ENCODE data around the gene NF2. TPM values are rescaled to one million over a fixed set of nuclear protein-coding genes. Genes with fewer than 3 reads are reported as not detected.
A peak's percentile ranks its signal among the peaks of the same experiment; 100 is the strongest.

Gene NF2
- total and polyA plus RNA-seq, 3 donors from 2014 or later = 23.4 to 45.2 (median 32.5) TPM

- TF ChIP-seq POLR2A (IDR thresholded peaks at IDR 0.05) = no peak
- TF ChIP-seq, protein P1, sequence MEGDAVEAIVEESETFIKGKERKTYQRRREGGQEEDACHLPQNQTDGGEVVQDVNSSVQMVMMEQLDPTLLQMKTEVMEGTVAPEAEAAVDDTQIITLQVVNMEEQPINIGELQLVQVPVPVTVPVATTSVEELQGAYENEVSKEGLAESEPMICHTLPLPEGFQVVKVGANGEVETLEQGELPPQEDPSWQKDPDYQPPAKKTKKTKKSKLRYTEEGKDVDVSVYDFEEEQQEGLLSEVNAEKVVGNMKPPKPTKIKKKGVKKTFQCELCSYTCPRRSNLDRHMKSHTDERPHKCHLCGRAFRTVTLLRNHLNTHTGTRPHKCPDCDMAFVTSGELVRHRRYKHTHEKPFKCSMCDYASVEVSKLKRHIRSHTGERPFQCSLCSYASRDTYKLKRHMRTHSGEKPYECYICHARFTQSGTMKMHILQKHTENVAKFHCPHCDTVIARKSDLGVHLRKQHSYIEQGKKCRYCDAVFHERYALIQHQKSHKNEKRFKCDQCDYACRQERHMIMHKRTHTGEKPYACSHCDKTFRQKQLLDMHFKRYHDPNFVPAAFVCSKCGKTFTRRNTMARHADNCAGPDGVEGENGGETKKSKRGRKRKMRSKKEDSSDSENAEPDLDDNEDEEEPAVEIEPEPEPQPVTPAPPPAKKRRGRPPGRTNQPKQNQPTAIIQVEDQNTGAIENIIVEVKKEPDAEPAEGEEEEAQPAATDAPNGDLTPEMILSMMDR (IDR thresholded peaks at IDR 0.05) = no peak
- intact Hi-C loops (cut with DNase I; ENCODE audit: low total_unique reads) = no loop called here
- Histone ChIP-seq H3K36me3 (ENCODE audit: low read depth, missing control alignments) (no peaks in the 10 kb centered on the region), H3K27ac (no peak overlapping the region), H3K4me1 (peaks cover 18% of the 10 kb centered on the region), H3K9me3 (no peaks in the 10 kb centered on the region), H3K27me3 (no peaks in the 10 kb centered on the region), H3K4me3 (no peak overlapping the region)
- 83 to 90% methylated on average over 9 of the region's 9 CpGs for WGBS, 2 donors
- DNase-seq = no peak
These were observed 87.0 kb downstream of the NF2 start for GRCh38 chr22:29690476-29690875.

DNA sequence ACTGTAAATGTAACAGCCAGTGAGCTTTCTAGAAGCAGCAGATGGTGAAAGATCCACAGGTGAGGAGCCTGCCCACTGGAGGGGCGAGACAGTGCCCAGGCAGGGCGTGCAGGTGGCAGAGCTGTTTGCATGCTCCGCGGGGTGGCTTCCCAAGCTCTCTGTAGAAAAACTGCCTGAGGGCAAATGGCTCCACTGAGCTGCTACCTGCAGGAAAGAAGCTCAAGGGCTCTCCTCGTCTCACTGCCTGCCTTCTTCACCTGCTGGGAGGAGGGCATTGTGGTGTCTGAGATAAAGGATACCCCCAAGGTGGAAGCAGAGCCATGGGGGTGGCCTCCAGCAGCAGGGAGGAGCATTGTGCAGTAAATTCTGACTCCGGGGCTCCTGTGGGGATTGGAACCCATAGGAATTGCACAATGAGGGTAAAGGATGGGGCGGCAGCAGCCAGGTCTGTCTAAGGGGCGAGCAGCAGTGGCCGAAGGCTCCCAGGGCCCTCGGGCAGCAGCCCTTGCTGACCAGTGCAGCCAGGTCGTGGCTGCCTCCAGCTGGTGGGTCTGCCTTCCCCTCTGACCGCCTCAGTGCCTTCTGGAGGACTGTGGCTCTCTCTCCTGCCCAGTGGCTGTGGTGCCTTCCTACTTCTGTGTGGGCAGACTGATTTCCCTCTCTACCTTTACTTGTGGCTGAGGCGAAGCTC lies 88.3 kb downstream of the NF2 start:
- TF ChIP-seq POLR2A (IDR thresholded peaks at IDR 0.05) = no peak
- TF ChIP-seq, protein P1 (IDR thresholded peaks at IDR 0.05) = no peak
- H3K27ac ChIP-seq = no peak overlapping the region
- intact Hi-C loops (cut with DNase I; ENCODE audit: low total_unique reads) = no loop called here
- no peaks in the 10 kb centered on the region for H3K9me3 ChIP-seq
- 92 to 95% methylated on average over 11 to 13 of the region's 13 CpGs for WGBS, 2 donors
- no peak overlapping the region for H3K4me3 ChIP-seq
- H3K4me1 ChIP-seq = peaks cover 18% of the 10 kb centered on the region
- no peak for DNase-seq
- no peaks in the 10 kb centered on the region for H3K27me3 ChIP-seq
- H3K36me3 ChIP-seq (ENCODE audit: low read depth, missing control alignments) = no peaks in the 10 kb centered on the region

DNA sequence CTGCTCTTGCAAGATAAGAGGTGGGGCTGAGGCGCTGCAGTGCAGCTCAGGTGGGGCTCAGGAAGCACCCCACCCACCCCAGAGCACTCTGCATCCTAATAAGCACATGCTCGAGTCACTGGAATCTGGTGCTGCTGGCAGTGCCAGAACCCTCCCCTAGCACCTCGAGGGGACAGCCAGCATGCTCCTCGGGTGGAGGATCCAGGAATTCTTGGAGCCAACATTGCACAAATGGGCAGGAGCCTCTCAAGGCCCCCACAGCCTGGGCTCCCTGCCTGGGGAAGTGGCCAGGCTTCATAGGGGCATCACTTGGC lies 88.9 kb downstream of the NF2 start:
- Histone ChIP-seq H3K27me3 (no peaks in the 10 kb centered on the region), H3K4me1 (peaks cover 18% of the 10 kb centered on the region), H3K9me3 (no peaks in the 10 kb centered on the region), H3K36me3 (ENCODE audit: low read depth, missing control alignments) (no peaks in the 10 kb centered on the region), H3K27ac (no peak overlapping the region), H3K4me3 (no peak overlapping the region)
- intact Hi-C loops (cut with DNase I; ENCODE audit: low total_unique reads) = no loop called here
- TF ChIP-seq, protein P1 (IDR thresholded peaks at IDR 0.05) = no peak
- no peak for TF ChIP-seq POLR2A (IDR thresholded peaks at IDR 0.05)
- 61% methylated on average over 4 of the region's 4 CpGs; no CpG with 5 or more reads in 1 of the 2 donors for WGBS, 2 donors
- no peak for DNase-seq

DNA sequence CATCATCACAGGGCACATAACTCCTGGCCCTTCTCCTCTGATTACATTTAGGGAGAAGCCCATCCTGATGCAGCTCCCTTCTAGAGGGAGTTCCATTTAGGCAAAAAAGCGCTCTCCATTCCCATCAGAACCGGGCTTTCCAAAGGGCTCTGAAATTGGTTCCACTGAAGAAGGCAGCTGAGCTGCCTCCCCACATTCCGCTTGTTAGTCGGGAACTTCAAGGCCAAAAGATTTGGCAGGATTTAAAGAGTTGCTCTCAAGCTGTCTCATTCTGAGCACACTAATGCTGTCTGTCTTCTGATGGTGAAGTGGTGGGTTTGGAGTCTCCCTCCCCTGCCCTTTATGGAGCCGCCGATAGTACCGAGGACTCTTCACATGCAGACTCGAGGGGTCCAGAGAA lies 89.7 kb downstream of the NF2 start:
- peaks cover 18% of the 10 kb centered on the region for H3K4me1 ChIP-seq
- WGBS, 2 donors = 17 to 41% methylated on average over 8 of the region's 8 CpGs

More for the DNA sequence above, 89.7 kb downstream of the NF2 start:
- Histone ChIP-seq H3K27ac (peak overlapping the region in 1 of 2 donors; percentile 14), H3K4me3 (no peak overlapping the region), H3K9me3 (no peaks in the 10 kb centered on the region), H3K36me3 (ENCODE audit: low read depth, missing control alignments) (no peaks in the 10 kb centered on the region), H3K27me3 (no peaks in the 10 kb centered on the region)
- no peak for TF ChIP-seq POLR2A (IDR thresholded peaks at IDR 0.05)
- TF ChIP-seq, protein P1 (IDR thresholded peaks at IDR 0.05) = no peak
- intact Hi-C loops (cut with DNase I; ENCODE audit: low total_unique reads) = no loop called here
- peak; percentile 51 for DNase-seq

All from testis (tissue), 3 donors.